K562 (cell line): ENCODE results near the gene NEMF. TPM values are rescaled to one million over a fixed set of nuclear protein-coding genes. Genes with fewer than 3 reads are reported as not detected.

Experiments
- BACH1 ChIP-seq: fragments of 200-800 bp; sonication (Bioruptor generic); IDR thresholded peaks from 2 replicates; pipeline ENCODE4 v1.6.1; 2016; ENCODE audit warnings: missing genetic modification characterization, missing compliant biosample characterization
- CBX3 ChIP-seq, 2 experiments: IDR thresholded peaks; 1 replicate in 1 of 2; 2 replicates in 1 of 2; pipeline ENCODE4 v1.6.1; 2012; ENCODE audit warnings: inconsistent platforms in 2 of 2, low read length in 2 of 2, borderline replicate concordance in 1 of 2, control low read depth in 1 of 2
- CTCFL ChIP-seq: IDR thresholded peaks from 2 replicates; pipeline ENCODE4 v1.6.1; 2011; ENCODE audit warnings: borderline replicate concordance, low read depth, mild to moderate bottlenecking, moderate library complexity, low read length; ENCODE audit not compliant: insufficient read depth, poor library complexity, severe bottlenecking
- FOXJ2 ChIP-seq: fragments of 200-800 bp; sonication (Bioruptor generic); IDR thresholded peaks from 2 replicates; pipeline ENCODE4 v1.6.1; 2016; ENCODE audit warnings: missing genetic modification characterization, missing compliant biosample characterization
- FOXO4 ChIP-seq: fragments of 450-650 bp; formaldehyde crosslinking; IDR thresholded peaks from 2 replicates; pipeline ENCODE4 v1.4.0; 2020; ENCODE audit warnings: mild to moderate bottlenecking, moderate library complexity
- GATAD2A ChIP-seq: fragments of 450-650 bp; IDR thresholded peaks from 2 replicates; pipeline ENCODE4 v1.6.1; 2017
- HNRNPK ChIP-seq: fragments of 200-400 bp; formaldehyde crosslinking; IDR thresholded peaks from one replicate; pipeline ENCODE4 v1.6.1; 2018; ENCODE audit warnings: mild to moderate bottlenecking, low read depth, low read length; ENCODE audit not compliant: poor library complexity, severe bottlenecking
- MCM5 ChIP-seq: fragments of 450-650 bp; IDR thresholded peaks from 2 replicates; pipeline ENCODE4 v1.6.1; 2016; ENCODE audit warnings: low read depth
- NELFE ChIP-seq: IDR thresholded peaks from 2 replicates; pipeline ENCODE4 v1.6.1; 2011; ENCODE audit warnings: mild to moderate bottlenecking; ENCODE audit not compliant: insufficient read depth, insufficient read length
- STAG1 ChIP-seq: sonication (generic); formaldehyde crosslinking; IDR thresholded peaks from 2 replicates; pipeline ENCODE4 v1.5.0; 2020; ENCODE audit warnings: missing genetic modification reagents, borderline replicate concordance
- ZFP1 ChIP-seq: fragments of 450-650 bp; formaldehyde crosslinking; IDR thresholded peaks from 2 replicates; pipeline ENCODE4 v1.4.0; 2020; ENCODE audit warnings: mild to moderate bottlenecking, mixed read lengths
- ZKSCAN1 ChIP-seq: fragments of 150-350 bp; IDR thresholded peaks from 2 replicates; pipeline ENCODE4 v1.6.1; 2016; ENCODE audit warnings: low read depth, low read length
- ZNF174 ChIP-seq: fragments of 250-450 bp; sonication (Bioruptor Pico); IDR thresholded peaks from 2 replicates; pipeline ENCODE4 v1.4.0; 2020; ENCODE audit warnings: mild to moderate bottlenecking
- ZNF318 ChIP-seq, 2 experiments: fragments of 450-650 bp; IDR thresholded peaks; 2 replicates each; pipeline ENCODE4 v1.6.1; 2016; ENCODE audit warnings: mild to moderate bottlenecking in 2 of 2, borderline replicate concordance in 1 of 2, low read depth in 1 of 2, moderate library complexity in 1 of 2
- polyA plus RNA-seq, 8 experiments: library from polyadenylated mRNA; depleted of rRNA in 4 of 8; stranded (reverse) in 5 of 8; unstranded in 3 of 8; fragments of >200 nt; fragmentation: Nextera tagmentation in 2 of 8; fragmentation: Illumina TruSeq in 1 of 8; extraction: Ambion mirVana in 2 of 8; extraction: Trizol in 1 of 8; gene quantifications; 2 replicates each; pipeline versions ENCODE4 v1.2.1 to v1.2.3, GENCODE V29; 2011 to 2014; ENCODE audit warnings: inconsistent platforms in 1 of 8, missing spikeins in 1 of 8
- total RNA-seq, 7 experiments: library from RNA; depleted of rRNA in 6 of 7; stranded (reverse); fragments of >200 nt in 6 of 7; fragmentation: Illumina TruSeq in 2 of 7; extraction: Trizol in 2 of 7; gene quantifications; 2 replicates each; pipeline versions ENCODE4 v1.2.1 to v1.2.3, GENCODE V29; 2011 to 2021; ENCODE audit warnings: low replicate concordance in 1 of 7

Gene NEMF
- total and polyA plus RNA-seq, 9 of the 15 experiments (the other 6 are each of a cell fraction or from before 2014, with no cell fraction given) = 38.8 to 94.4 (median 61.0) TPM

GRCh38 chr14:49767571-49768300, 84.9 kb downstream of the NEMF start, which contains the start of gene KLHDC2 (continued):
- TF ChIP-seq CBX3 (IDR thresholded peaks at IDR 0.05; ENCODE audit: borderline replicate concordance in 1 of 2, low read length in 2 of 2) (no peak), ZFP1 (no peak), ZNF318 (IDR thresholded peaks at IDR 0.05; ENCODE audit: borderline replicate concordance in 1 of 2, low read depth in 1 of 2) (no peak), GATAD2A (no peak), MCM5 (no peak), FOXJ2 (tag) (peak; percentile 83), STAG1 (no peak), BACH1 (tag) (no peak), NELFE (no peak), HNRNPK (no peak), CTCFL (peak; percentile 95), ZKSCAN1 (no peak), FOXO4 (CRISPR knock-in tag) (no peak), ZNF174 (no peak)
